HepG2 (cell line): ENCODE data around the gene MGAT5. TPM values are rescaled to one million over a fixed set of nuclear protein-coding genes. Genes with fewer than 3 reads are reported as not detected.

ENCODE experiments used
- BATF2 ChIP-seq: sonication (generic); formaldehyde crosslinking; IDR thresholded peaks from 2 replicates; pipeline ENCODE4 v1.8.0; 2022; ENCODE audit warnings: mild to moderate bottlenecking, missing genetic modification reagents, moderate library complexity
- BRF2 ChIP-seq: sonication (generic); formaldehyde crosslinking; IDR thresholded peaks from 2 replicates; pipeline ENCODE4 v1.8.1; 2022; ENCODE audit warnings: mild to moderate bottlenecking, missing genetic modification reagents
- CEBPZ ChIP-seq: IDR thresholded peaks from 2 replicates; pipeline ENCODE4 v1.6.1; 2012; ENCODE audit warnings: low read length, improper control_type of control experiment
- FOXK2 ChIP-seq: fragments of 450-650 bp; IDR thresholded peaks from 2 replicates; pipeline ENCODE4 v1.6.1; 2016
- FUBP1 ChIP-seq: sonication (generic); formaldehyde crosslinking; IDR thresholded peaks from 2 replicates; pipeline ENCODE4 v1.5.1; 2020; ENCODE audit warnings: missing genetic modification reagents, mild to moderate bottlenecking, borderline replicate concordance
- IKZF1 ChIP-seq: fragments of 450-650 bp; IDR thresholded peaks from 2 replicates; pipeline ENCODE4 v1.7.1; 2016
- IRF2 ChIP-seq: IDR thresholded peaks from 2 replicates; pipeline ENCODE4 v1.6.1; 2018; ENCODE audit warnings: missing genetic modification reagents, missing compliant biosample characterization
- RBAK ChIP-seq: sonication (generic); formaldehyde crosslinking; IDR thresholded peaks from 2 replicates; pipeline ENCODE4 v1.5.1; 2020; ENCODE audit warnings: mild to moderate bottlenecking, missing genetic modification reagents
- SCMH1 ChIP-seq: sonication (generic); formaldehyde crosslinking; IDR thresholded peaks from 2 replicates; pipeline ENCODE4 v1.9.0; 2021; ENCODE audit warnings: missing genetic modification reagents, mild to moderate bottlenecking, borderline replicate concordance
- USF2 ChIP-seq, 2 experiments: sonication (generic) in 1 of 2; formaldehyde crosslinking in 1 of 2; IDR thresholded peaks; 2 replicates each; pipeline versions ENCODE4 v1.5.1 to v1.6.1; 2011 to 2020; ENCODE audit warnings: borderline replicate concordance in 1 of 2, low read depth in 1 of 2, low read length in 1 of 2, mild to moderate bottlenecking in 1 of 2, missing genetic modification reagents in 1 of 2, moderate library complexity in 1 of 2
- ZGPAT ChIP-seq: IDR thresholded peaks from 2 replicates; pipeline ENCODE4 v1.6.1; 2016; ENCODE audit warnings: mild to moderate bottlenecking
- ZMAT5 ChIP-seq: sonication (generic); formaldehyde crosslinking; IDR thresholded peaks from 2 replicates; pipeline ENCODE4 v1.5.0; 2020; ENCODE audit warnings: mild to moderate bottlenecking, low read depth, missing genetic modification reagents, borderline replicate concordance
- ZNF562 ChIP-seq: sonication (generic); formaldehyde crosslinking; IDR thresholded peaks from 2 replicates; pipeline ENCODE4 v1.8.0; 2022; ENCODE audit warnings: missing genetic modification reagents, borderline replicate concordance
- ZNF563 ChIP-seq: sonication (generic); formaldehyde crosslinking; IDR thresholded peaks from 2 replicates; pipeline ENCODE4 v1.8.0; 2022; ENCODE audit warnings: mild to moderate bottlenecking, moderate library complexity, missing genetic modification reagents
- ZNF567 ChIP-seq: sonication (generic); formaldehyde crosslinking; IDR thresholded peaks from 2 replicates; pipeline ENCODE4 v1.8.1; 2023; ENCODE audit warnings: mild to moderate bottlenecking, missing genetic modification reagents, borderline replicate concordance
- ZNF615 ChIP-seq: sonication (generic); formaldehyde crosslinking; IDR thresholded peaks from 2 replicates; pipeline ENCODE4 v1.5.0; 2020; ENCODE audit warnings: mild to moderate bottlenecking, missing genetic modification reagents, borderline replicate concordance
- polyA plus RNA-seq, 8 experiments: library from polyadenylated mRNA; depleted of rRNA in 3 of 8; stranded (reverse) in 7 of 8; unstranded in 1 of 8; fragments of >200 nt; fragmentation: Illumina TruSeq in 4 of 8; extraction: Trizol in 4 of 8; gene quantifications; 2 replicates each; pipeline versions ENCODE4 v1.2.1 to v1.2.3, GENCODE V29; 2011 to 2016; ENCODE audit warnings: low read depth in 4 of 8, missing spikeins in 1 of 8, mixed read lengths in 1 of 8; ENCODE audit not compliant: insufficient read depth in 1 of 8
- total RNA-seq, 5 experiments: library from RNA; depleted of rRNA; stranded (reverse); fragments of >200 nt; fragmentation: Illumina TruSeq; extraction: Trizol; gene quantifications; 2 replicates each; pipeline ENCODE4 v1.2.3, GENCODE V29; 2016; ENCODE audit warnings: low read depth in 1 of 5

MGAT5 gene
- total and polyA plus RNA-seq, 2 of the 13 experiments (the other 11 are each of a cell fraction or from before 2014, with no cell fraction given) = 33.1 to 60.2 TPM

GRCh38 chr2:134411828-134412638 lies 158.2 kb downstream of the MGAT5 start (continued):
- no peak; the same call in 1 of the 2 replicates for TF ChIP-seq RBAK (CRISPR knock-in tag)
- no peak for TF ChIP-seq CEBPZ
- TF ChIP-seq BRF2 (CRISPR knock-in tag) = peak; percentile 96
- TF ChIP-seq ZNF562 (CRISPR knock-in tag) = no peak
- TF ChIP-seq IKZF1 = no peak
- TF ChIP-seq ZNF615 (CRISPR knock-in tag) = peak; percentile 91; the same call in 1 of the 2 replicates
- peak; percentile 97 for TF ChIP-seq ZGPAT (CRISPR knock-in tag)
- TF ChIP-seq FUBP1 (CRISPR knock-in tag) = peak; percentile 91; the same call in 1 of the 2 replicates
- TF ChIP-seq FOXK2 = peak; percentile 98
- TF ChIP-seq USF2 (IDR thresholded peaks at IDR 0.05; ENCODE audit: low read depth, low read length) = peak; percentile 34; the same call in 1 of the 2 replicates
- TF ChIP-seq USF2 (CRISPR knock-in tag; IDR thresholded peaks at IDR 0.05; ENCODE audit: borderline replicate concordance) = no peak; the same call in 1 of the 2 replicates
- no peak for TF ChIP-seq ZMAT5
- TF ChIP-seq BATF2 (CRISPR knock-in tag) = no peak
- TF ChIP-seq ZNF563 = no peak
- peak; percentile 88; the same call in 1 of the 2 replicates for TF ChIP-seq IRF2 (CRISPR knock-in tag)
- no peak for TF ChIP-seq SCMH1 (CRISPR knock-in tag)
- TF ChIP-seq ZNF567 (CRISPR knock-in tag) = peak; percentile 70; the same call in 1 of the 2 replicates
